Hindlimb muscle (tissue), 1 donor: Measurements from ENCODE around the gene TJP2. TPM values are rescaled to one million over a fixed set of nuclear protein-coding genes. Genes with fewer than 3 reads are reported as not detected.
"Not testable (repeated sequence)": the region's sequence is repeated elsewhere in the genome, so short reads cannot be mapped to it uniquely, and the experiment has no call there.

Experiments
- DNase-seq: peaks from one replicate; pipeline ENCODE4 v3.0.0-alpha.2; 2013
- polyA plus RNA-seq: library from polyadenylated mRNA; unstranded; fragments of 120-200 nt; gene quantifications from one replicate; pipeline ENCODE4 v1.2.1, GENCODE V29; 2013; ENCODE audit not compliant: insufficient read length

Gene TJP2
- polyA plus RNA-seq, 1 donor: 13.5 TPM

- DNase-seq: not testable (repeated sequence)
Observed at GRCh38 chr9:69164573-69164972, 9.5 kb upstream of the TJP2 start.

- DNase-seq: no peak
Observed at GRCh38 chr9:69165581-69165980, 8.5 kb upstream of the TJP2 start.

- DNase-seq: no peak
Observed at GRCh38 chr9:69168709-69169217, 5.3 kb upstream of the TJP2 start.

- no peak for DNase-seq
Observed at GRCh38 chr9:69170231-69170630, 3.8 kb upstream of the TJP2 start.

- DNase-seq: no peak
Observed at GRCh38 chr9:69171049-69171448, 3.0 kb upstream of the TJP2 start.

GRCh38 chr9:69171517-69171916, 2.6 kb upstream of the TJP2 start:
- no peak for DNase-seq

GRCh38 chr9:69172895-69173294, 1.2 kb upstream of the TJP2 start:
- DNase-seq: no peak

- DNase-seq: no peak
Observed at GRCh38 chr9:69173497-69173890, 583 bp upstream of the TJP2 start.

- DNase-seq: peak; percentile 25
Observed at GRCh38 chr9:69174616-69175463, 763 bp downstream of the TJP2 start.

- no peak for DNase-seq
Observed at GRCh38 chr9:69175486-69175885, 1.4 kb downstream of the TJP2 start.

GRCh38 chr9:69176471-69177171, 2.5 kb downstream of the TJP2 start:
- no peak for DNase-seq

- no peak for DNase-seq
Observed at GRCh38 chr9:69178583-69179011, 4.5 kb downstream of the TJP2 start.

- no peak for DNase-seq
Observed at GRCh38 chr9:69179037-69179436, 5.0 kb downstream of the TJP2 start.

GRCh38 chr9:69180200-69180599, 6.1 kb downstream of the TJP2 start:
- no peak for DNase-seq

- no peak for DNase-seq
Observed at GRCh38 chr9:69180670-69181069, 6.6 kb downstream of the TJP2 start.

GRCh38 chr9:69181908-69182353, 7.9 kb downstream of the TJP2 start:
- no peak for DNase-seq

- DNase-seq: no peak
Observed at GRCh38 chr9:69184266-69184665, 10.2 kb downstream of the TJP2 start.

GRCh38 chr9:69186841-69187611, 12.9 kb downstream of the TJP2 start:
- DNase-seq: peak; percentile 20

GRCh38 chr9:69188975-69189374, 14.9 kb downstream of the TJP2 start:
- no peak for DNase-seq

GRCh38 chr9:69190086-69190862, 16.2 kb downstream of the TJP2 start:
- no peak for DNase-seq

- no peak for DNase-seq
Observed at GRCh38 chr9:69190863-69191181, 16.7 kb downstream of the TJP2 start.

GRCh38 chr9:69191231-69191630, 17.2 kb downstream of the TJP2 start:
- DNase-seq: no peak
